Pancreas (tissue), 10 donors: ENCODE data around the gene TIPIN. TPM values are rescaled to one million over a fixed set of nuclear protein-coding genes. Genes with fewer than 3 reads are reported as not detected.

Experiments used
- ATAC-seq, 4 donors: fragments of 200-7000 bp; cut with Tn5 transposase; one replicate each; pipeline versions ENCODE4 v1.8.0 to v1.9.1; 2020; ENCODE audit warnings: mild to moderate bottlenecking in 4 of 4, moderate library complexity in 4 of 4
- DNase-seq, 6 donors: peaks; one replicate each; pipeline ENCODE4 v3.0.0-alpha.2; 2020
- FAIRE-seq: peaks from 2 replicates; lab custom pipeline; 2012; peaks lifted over from hg19 to GRCh38; lab: Jason Lieb, UNC
- H3K27ac ChIP-seq, 4 donors: fragments of 200-600 bp; sonication (generic); 1 replicate in 3 of 4; 2 replicates in 1 of 4; pipeline versions ENCODE4 v1.5.0 to v1.8.0; 2020
- H3K27me3 ChIP-seq, 4 donors: fragments of 200-600 bp; one replicate each; pipeline ENCODE4 v1.8.0; 2021
- H3K36me3 ChIP-seq, 3 donors: fragments of 200-600 bp; sonication (generic) in 1 of 3; one replicate each; pipeline versions ENCODE4 v1.5.0 to v1.8.0; 2020 to 2021
- H3K4me1 ChIP-seq, 3 donors: fragments of 200-600 bp; one replicate each; pipeline ENCODE4 v1.8.0; 2021
- H3K4me3 ChIP-seq, 4 donors: fragments of 200-600 bp; sonication (generic) in 2 of 4; one replicate each; pipeline versions ENCODE4 v1.5.0 to v1.8.0; 2020 to 2021
- H3K9me3 ChIP-seq, 4 donors: fragments of 200-600 bp; one replicate each; pipeline ENCODE4 v1.8.0; 2021
- WGBS, 2 donors: extraction: QIAGEN DNeasy Blood & Tissue Kit; methylation state at CpG; one replicate each; pipeline ENCODE4 v1.1.7; 2013; 5-methylcytosine and 5-hydroxymethylcytosine counted together
- intact Hi-C, 3 donors: fragments of 100-400 bp; cut with DNase I; formaldehyde crosslinking; loops; one replicate each; pipeline versions ENCODE4 v1.11.1 to v1.14.2; 2022
- polyA plus RNA-seq, 2 donors: library from polyadenylated mRNA; stranded (reverse); fragments of 200-250 nt; gene quantifications; one replicate each; pipeline ENCODE4 v1.2.3, GENCODE V29; 2013
- total RNA-seq, 6 donors: library from RNA; stranded (reverse); fragmentation: NEBNext Ultra II Directional in 4 of 6; extraction: Animal tissue kit (Norgen Biotek cat#: 25700) in 4 of 6; gene quantifications; one replicate each; pipeline versions ENCODE4 v1.2.1 to v1.2.4, GENCODE V29; 2021 to 2023
- TF ChIP-seq, protein P1 (sequence below), 4 donors: fragments of 200-600 bp; sonication (generic) in 3 of 4; IDR thresholded peaks; one replicate each; pipeline versions ENCODE4 v1.5.0 to v1.8.0; 2021; ENCODE audit warnings: antibody characterized with exemption in 4 of 4
- donor health status: healthy with polysubstance abuse.
- donor health status: DM: no; HTN: no; CAD: no; lungs with moderate emphysema.
- donor health status: DM: no; HTN: no; CAD: no.
- donor health status: control.
- donor health status: control.
- donor health status: Bipolar disorder and iron deficiency.
- donor health status: DM: yes; HTN: yes; CAD: no.
- donor health status: DM: no; HTN: no; CAD: no.
- donor health status: DM: no; HTN: no; CAD: no.
- donor health status: DM: yes; HTN: yes; CAD: no.

The TIPIN gene
- total and polyA plus RNA-seq, 8 donors, result 2.5 to 5.2 (median 3.4) TPM

DNA sequence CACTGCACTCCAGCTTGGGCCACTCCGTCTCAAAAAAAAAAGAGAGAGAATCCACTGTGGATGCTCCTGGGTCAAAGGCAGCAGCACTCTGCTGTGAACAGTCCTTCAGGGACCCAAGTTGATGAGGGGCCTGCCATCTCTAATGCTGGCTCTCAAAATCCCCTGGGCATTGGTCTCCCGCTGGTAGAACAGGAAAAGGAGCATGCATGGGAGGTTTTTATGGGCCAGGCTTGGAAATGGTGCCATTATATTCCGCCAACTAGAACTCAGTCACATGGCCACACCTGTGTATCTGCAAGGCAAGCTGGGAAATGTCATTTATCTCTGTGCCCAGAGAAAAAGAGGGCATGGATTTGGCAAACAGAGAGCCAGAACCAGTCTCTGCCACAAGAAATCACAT is 66.5 kb downstream of the TIPIN start:
- no peak for FAIRE-seq
- Histone ChIP-seq H3K36me3 (no peaks in the 10 kb centered on the region), H3K27me3 (no peaks in the 10 kb centered on the region), H3K27ac (no peak overlapping the region), H3K4me1 (peaks cover 0 to 18% (median 16%) of the 10 kb centered on the region in 3 donors), H3K4me3 (no peak overlapping the region), H3K9me3 (no peaks in the 10 kb centered on the region)
- TF ChIP-seq, protein P1, sequence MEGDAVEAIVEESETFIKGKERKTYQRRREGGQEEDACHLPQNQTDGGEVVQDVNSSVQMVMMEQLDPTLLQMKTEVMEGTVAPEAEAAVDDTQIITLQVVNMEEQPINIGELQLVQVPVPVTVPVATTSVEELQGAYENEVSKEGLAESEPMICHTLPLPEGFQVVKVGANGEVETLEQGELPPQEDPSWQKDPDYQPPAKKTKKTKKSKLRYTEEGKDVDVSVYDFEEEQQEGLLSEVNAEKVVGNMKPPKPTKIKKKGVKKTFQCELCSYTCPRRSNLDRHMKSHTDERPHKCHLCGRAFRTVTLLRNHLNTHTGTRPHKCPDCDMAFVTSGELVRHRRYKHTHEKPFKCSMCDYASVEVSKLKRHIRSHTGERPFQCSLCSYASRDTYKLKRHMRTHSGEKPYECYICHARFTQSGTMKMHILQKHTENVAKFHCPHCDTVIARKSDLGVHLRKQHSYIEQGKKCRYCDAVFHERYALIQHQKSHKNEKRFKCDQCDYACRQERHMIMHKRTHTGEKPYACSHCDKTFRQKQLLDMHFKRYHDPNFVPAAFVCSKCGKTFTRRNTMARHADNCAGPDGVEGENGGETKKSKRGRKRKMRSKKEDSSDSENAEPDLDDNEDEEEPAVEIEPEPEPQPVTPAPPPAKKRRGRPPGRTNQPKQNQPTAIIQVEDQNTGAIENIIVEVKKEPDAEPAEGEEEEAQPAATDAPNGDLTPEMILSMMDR (IDR thresholded peaks at IDR 0.05), result no peak
- 95 to 96% methylated on average over 3 of the region's 3 CpGs for WGBS, 2 donors
- intact Hi-C loops, result no loop called here
- no peak for ATAC-seq
- no peak for DNase-seq

DNA sequence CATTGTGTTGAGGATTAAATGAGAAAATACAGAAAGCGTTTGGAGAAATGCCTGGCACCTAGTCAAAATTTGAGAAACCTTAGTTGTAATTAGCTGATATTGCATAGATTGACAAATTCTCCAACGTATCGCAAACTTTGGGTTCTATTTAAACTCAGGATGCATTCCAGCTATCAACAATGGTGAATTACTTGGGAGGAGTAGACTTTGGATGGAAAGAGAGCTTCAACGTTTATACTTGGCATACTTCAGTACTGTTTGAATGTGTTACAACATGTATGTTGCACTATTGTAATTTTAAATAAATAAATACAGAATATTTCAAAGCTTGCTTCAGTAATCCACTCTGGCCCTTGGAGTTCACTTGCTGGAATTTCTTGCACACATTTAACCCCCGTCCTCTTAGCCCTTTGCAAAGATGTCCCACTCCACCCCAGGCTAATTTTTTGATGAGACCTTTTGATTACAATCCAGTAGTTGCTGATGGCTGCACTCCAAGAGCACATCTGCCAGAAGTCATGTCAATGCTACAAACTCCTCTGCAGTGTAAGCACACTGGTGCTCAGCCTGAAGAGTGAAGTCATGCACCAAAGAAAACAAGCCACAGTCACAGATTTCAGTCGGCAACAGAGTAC is 67.8 kb downstream of the TIPIN start:
- intact Hi-C loops, result loop anchor here in 1 of 3 donors (10.0 kb wide), 1 partner anchor 314 kb away; no protein-coding TSS in a partner anchor
- no peak for ATAC-seq
- Histone ChIP-seq H3K9me3 (no peaks in the 10 kb centered on the region), H3K36me3 (no peaks in the 10 kb centered on the region), H3K4me1 (peaks cover 0 to 11% (median 10%) of the 10 kb centered on the region in 3 donors), H3K27me3 (no peaks in the 10 kb centered on the region), H3K4me3 (no peak overlapping the region), H3K27ac (no peak overlapping the region)
- TF ChIP-seq, protein P1 (IDR thresholded peaks at IDR 0.05), result no peak
- no peak for DNase-seq
- FAIRE-seq, result no peak
- 74% methylated on average over 6 of the region's 6 CpGs for WGBS, 2 donors

DNA sequence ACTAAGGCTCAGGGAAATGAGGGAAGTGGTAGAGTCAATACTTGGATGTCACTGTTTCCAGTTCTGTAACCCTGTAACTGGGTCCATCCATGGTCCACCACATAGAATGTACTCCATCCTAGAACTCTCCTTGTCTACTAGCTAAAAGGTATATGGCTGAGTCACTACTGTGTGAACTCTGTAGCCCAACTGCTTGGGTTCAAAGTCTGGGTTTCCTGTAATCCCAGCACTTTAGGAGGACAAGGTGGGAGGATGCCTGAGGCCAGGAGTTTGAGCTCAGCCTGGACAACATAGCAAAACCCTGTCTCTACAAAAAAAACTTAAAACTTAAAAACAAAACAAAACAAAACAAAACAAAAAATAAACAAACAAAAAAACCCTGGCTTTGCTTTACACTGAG is 68.4 kb downstream of the TIPIN start:
- Histone ChIP-seq H3K4me1 (peaks cover 0 to 11% (median 10%) of the 10 kb centered on the region in 3 donors), H3K4me3 (no peak overlapping the region), H3K27ac (no peak overlapping the region), H3K9me3 (no peaks in the 10 kb centered on the region), H3K27me3 (no peaks in the 10 kb centered on the region), H3K36me3 (no peaks in the 10 kb centered on the region)
- intact Hi-C loops, result loop anchor here in 1 of 3 donors (10.0 kb wide), 1 partner anchor 313 kb away; no protein-coding TSS in a partner anchor
- FAIRE-seq (no peak), DNase-seq (no peak), ATAC-seq (no peak)
- TF ChIP-seq, protein P1 (IDR thresholded peaks at IDR 0.05), result no peak

DNA sequence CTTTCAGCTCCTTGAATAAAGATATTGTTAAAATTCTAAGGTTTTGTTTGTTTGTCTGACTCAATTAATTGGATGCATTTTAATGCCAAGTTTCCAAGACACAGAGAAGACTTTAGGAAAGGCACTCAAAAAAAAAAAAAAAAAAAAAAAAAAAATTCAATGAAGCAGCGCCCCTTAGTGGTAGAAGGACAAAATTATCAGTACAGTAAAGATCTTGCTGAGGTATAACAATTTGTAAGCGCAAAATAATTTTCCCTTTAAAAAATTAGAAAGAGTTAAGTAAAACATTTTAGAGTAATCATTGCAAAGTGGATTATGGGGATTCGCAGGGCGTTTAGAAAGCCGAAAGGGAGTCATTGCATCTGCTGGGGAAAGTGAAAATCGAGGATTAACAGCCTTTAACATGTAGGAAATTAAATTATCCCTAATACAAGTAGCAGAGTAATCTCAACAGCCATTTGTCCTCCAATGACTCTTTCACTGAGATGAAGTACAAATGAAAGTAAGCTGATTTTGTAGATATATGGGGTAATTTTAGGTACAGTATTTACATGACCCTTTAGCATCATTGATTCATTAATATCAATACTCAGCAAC is 68.9 kb downstream of the TIPIN start:
- Histone ChIP-seq H3K27me3 (no peaks in the 10 kb centered on the region), H3K27ac (no peak overlapping the region), H3K4me3 (no peak overlapping the region), H3K9me3 (no peaks in the 10 kb centered on the region), H3K4me1 (peaks cover 0 to 9% (median 8%) of the 10 kb centered on the region in 3 donors), H3K36me3 (no peaks in the 10 kb centered on the region)
- FAIRE-seq, result peak; percentile 97
- DNase-seq, result no peak
- WGBS, 2 donors, result 12% methylated on average over 6 of the region's 6 CpGs
- ATAC-seq, result peak in 3 of 4 donors; percentile 46 to 58 (median 54)
- TF ChIP-seq, protein P1 (IDR thresholded peaks at IDR 0.05), result peak in 3 of 4 donors; percentile 11 to 57 (median 57)
- intact Hi-C loops, result loop anchor here in 1 of 3 donors (10.0 kb wide), 1 partner anchor 313 kb away; no protein-coding TSS in a partner anchor

Other genes with a start within 250 kb of the TIPIN start
- under 1 TPM; 0.19 to 0.57 (median 0.37) TPM for gene MEGF11, start 102.9 kb downstream of the TIPIN start, total RNA-seq
- under 1 TPM; 0.34 to 0.87 TPM for gene MEGF11, start 102.9 kb downstream of the TIPIN start, polyA plus RNA-seq
- 10 to 100 TPM; 16.8 to 20.2 (median 18.7) TPM for gene DIS3L, start 63.1 kb downstream of the TIPIN start, total RNA-seq
- 10 to 100 TPM in 1 of 2 donors, 1 to 10 TPM in 1; 8.3 to 16.2 TPM for gene DIS3L, start 63.1 kb downstream of the TIPIN start, polyA plus RNA-seq
- gene MAP2K1, start 30.2 kb upstream of the TIPIN start, total RNA-seq, result 10 to 100 TPM; 10.1 to 23.3 (median 16.4) TPM
- 10 to 100 TPM in 1 of 2 donors, 1 to 10 TPM in 1; 7.6 to 18.7 TPM for gene MAP2K1, start 30.2 kb upstream of the TIPIN start, polyA plus RNA-seq
- 10 to 100 TPM in 3 of 6 donors, 1 to 10 TPM in 3; 9.0 to 15.1 (median 11.3) TPM for gene SNAPC5, start 141.1 kb upstream of the TIPIN start, total RNA-seq
- gene SNAPC5, start 141.1 kb upstream of the TIPIN start, polyA plus RNA-seq, result 10 to 100 TPM; 20.5 to 21.6 TPM
- 1,000 to 10,000 TPM; 1,130 to 2,134 (median 1,559) TPM for gene RPL4, start 148.2 kb upstream of the TIPIN start, total RNA-seq
- gene RPL4, start 148.2 kb upstream of the TIPIN start, polyA plus RNA-seq, result 1,000 to 10,000 TPM; 1,527 to 1,586 TPM
- 1 to 10 TPM; 1.8 to 4.2 (median 3.1) TPM for gene ZWILCH, start 148.6 kb upstream of the TIPIN start, total RNA-seq
- gene ZWILCH, start 148.6 kb upstream of the TIPIN start, polyA plus RNA-seq, result 1 to 10 TPM; 1.2 to 4.3 TPM
- not detected for gene LCTL, start 209.3 kb upstream of the TIPIN start, total RNA-seq
- not detected for gene LCTL, start 209.3 kb upstream of the TIPIN start, polyA plus RNA-seq